NCI-H2196 (cell line): ENCODE results near the gene MUC6.

Experiments
- DNase-seq: peaks from one replicate; lab custom pipeline; 2025; ENCODE audit not compliant: unreplicated experiment; lab: John Stamatoyannopoulos, UW

The MUC6 gene

DNA sequence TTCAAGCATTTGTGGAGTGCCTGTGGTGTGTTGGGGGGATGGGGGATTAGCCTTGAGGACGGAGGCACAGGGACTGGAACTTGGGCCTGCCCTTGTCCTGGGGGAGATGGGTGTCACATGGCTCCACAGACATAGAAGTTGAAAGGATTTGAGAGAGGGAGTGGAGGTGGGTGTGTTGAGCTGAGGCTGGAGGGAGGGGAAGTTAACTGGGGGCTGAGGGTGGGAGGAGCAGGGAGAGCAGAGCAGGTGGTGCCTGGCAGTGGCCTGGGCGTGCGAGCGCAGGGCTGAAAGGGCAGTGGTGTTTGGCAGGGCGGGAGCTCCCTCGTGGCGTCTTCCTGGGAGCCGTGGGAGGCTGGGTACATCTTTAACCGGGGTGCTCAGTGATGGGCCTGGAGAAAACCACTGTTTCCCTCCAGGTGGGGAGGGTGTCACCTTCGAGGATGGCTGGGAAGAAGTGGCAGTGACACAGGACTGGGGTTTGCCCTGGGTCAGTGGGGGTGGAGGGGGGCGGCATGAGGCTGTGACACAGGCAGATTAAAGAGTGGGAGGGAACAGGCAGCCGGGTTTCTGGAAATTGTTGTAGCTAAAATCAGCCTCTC is 65.3 kb downstream of the MUC6 start:
- no peak for DNase-seq

DNA sequence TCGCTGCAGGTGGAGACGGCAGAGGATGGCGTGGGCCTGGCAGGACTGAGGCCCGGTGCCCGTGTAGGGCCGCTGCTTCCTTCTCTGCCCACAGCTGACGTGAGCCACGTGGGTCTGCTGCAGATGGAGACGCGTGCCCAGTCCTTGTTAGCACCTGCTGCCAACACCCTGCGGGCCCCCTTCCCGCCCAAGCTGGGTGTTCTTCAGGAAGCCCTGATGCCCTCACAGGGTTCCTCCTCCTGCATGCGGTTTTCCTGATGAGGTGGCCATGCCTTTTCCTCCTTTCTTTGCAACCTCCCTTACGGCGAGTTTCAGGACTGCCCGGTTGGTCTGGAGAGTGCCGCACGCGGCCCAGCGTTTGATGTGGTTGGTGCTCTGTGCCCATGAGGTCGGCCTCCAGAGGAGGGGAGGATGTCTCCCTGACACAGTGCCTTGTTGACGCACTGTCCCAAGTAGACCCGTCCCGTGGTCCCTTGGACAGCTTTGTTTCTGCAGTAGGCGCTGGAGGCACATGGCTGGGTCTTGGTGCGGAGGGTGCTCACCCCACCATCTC is 66.1 kb downstream of the MUC6 start:
- no peak for DNase-seq

DNA sequence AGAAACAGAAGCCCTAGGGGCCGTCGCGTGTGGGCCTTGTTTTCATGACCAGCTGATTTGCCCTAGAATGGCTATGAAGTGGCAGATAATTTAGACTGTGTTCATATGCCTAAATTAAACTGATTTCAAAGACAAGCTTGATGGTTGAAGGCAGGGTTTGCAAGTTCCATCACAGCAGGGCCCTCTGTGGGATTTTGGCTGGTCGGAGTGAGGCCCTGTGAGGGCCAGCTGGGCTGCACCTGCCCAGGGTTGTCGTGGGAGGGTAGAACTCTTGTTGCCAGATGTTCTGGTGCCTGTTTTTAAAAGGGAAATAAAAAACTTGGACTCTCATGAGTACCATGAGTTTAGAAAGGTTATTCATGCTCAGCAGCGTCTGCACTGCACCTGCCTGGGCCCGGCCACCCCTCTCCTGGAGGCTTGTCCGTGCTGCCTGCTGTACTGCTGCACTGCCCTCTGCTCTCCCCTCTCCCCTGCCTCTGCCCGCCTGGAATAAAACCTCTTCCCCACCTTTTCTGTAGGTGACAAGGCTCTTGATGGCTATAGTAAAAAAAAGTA is 66.8 kb downstream of the MUC6 start:
- no peak for DNase-seq

DNA sequence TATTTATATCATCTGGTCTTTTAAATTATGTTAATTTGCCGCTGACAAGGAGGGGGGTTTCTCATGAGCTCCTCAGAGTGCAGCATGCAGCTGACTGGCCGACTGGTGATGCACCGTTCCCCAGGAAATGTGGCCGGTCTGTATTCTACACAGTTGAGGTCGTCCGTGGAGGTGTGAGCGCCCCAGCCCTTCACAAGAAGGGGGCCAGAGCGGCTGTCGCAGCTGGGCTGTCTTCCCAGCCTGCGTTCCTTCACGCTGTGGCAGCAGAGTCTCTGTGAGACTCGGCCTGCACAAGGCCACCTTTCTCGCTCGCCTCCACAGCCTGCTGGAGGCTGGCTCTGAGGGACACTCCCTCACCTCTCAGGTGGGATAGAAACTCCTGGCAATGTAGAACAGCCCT is 67.7 kb downstream of the MUC6 start:
- no peak for DNase-seq

DNA sequence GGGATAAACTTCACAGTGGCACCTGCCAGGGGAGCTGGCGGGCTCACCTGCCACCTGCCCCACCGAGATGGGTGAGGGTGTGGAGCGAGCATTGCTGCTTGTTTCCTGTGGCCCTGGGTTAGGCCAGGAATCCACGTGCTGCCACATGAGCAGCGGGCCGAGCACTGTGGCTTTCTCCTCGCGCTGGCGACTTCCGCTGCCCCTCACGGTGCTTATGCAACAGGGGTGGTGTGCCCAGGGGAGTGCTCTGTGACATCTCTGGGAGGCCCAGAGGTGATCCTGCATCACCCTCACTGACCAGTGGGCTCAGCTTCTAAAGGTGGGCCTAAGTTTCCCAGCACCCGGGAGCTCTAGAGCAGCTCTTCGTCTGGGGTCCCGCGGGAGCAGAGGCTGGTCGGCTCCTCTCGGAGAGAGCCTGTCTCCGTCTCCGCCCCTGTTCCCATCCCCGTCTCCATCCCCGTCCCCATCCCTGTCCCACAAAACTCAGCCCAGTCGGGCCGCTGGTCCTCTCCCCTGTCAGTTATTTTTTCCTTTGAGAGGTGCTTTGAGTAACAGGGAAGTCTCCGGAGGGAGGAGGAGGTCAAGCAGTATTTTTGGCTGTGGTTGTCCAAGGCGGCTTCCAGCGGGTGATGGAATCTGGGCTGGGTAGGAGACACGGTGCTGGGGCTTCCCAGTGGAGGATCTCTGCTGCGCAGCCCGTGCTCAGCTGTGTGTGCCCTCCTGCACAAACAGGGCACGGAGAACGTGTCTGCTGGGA is 68.3 kb downstream of the MUC6 start:
- no peak for DNase-seq

DNA sequence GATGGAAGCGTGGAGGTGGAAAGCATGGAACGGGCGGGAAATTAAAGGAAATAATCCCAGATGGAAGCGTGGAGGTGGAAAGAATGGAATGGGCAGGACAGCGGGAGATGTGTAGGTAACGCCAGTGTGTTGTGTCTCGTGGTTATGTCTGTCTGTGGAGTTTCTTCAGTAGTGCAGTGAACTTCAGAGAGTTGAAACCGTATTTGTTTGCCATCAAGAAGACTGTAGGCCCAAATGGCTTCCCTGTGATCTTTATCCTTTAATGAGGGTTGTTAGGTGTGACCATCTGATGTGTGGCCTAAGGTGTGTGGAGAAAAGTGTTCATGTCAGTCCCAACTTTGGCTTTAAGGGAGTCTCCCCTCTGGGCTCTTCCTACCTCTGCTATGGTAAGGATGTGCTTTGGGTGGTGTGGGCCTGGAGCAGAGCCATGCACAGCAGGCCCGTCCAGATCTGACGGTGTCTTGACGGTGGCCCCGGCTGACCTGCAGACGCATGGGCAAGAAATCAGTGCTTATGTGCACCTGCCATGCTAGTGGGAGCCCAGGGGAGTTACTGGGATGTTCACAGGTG is 71.2 kb downstream of the MUC6 start:
- DNase-seq: no peak

DNA sequence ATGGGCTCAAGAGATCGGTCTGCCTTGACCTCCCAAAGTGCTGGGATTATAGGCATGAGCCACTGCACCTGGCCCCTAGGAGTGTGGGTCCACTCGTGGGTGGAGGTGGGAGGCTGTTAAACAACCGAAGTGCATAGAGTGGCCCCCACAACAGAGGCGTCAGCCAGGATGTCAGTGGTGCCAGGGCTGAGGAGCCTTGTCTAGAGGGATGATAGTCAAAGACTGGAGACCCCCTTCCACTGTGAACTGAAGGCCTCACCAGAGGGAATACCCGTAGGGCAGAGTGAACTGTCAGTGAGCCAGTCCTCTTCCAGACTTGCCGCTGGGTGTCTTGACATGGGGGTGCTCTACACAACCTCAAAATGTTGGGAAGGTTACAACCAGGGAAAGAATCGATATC is 72.7 kb downstream of the MUC6 start:
- DNase-seq: no peak
